ENCODE results near the gene CAPN7.

The CAPN7 gene

GRCh38 chr3:15255215-15255614 is 49.2 kb downstream of the CAPN7 start:
- DNase-seq, result no peak

GRCh38 chr3:15256861-15257341 is 50.9 kb downstream of the CAPN7 start:
- DNase-seq, result no peak

- DNase-seq, result no peak
These were observed 52.7 kb downstream of the CAPN7 start for GRCh38 chr3:15258720-15259119.

- no peak for DNase-seq
These were observed 54.5 kb downstream of the CAPN7 start for GRCh38 chr3:15260531-15260930.

GRCh38 chr3:15261274-15261673 is 55.2 kb downstream of the CAPN7 start:
- DNase-seq, result no peak

GRCh38 chr3:15262021-15262420 is 56.0 kb downstream of the CAPN7 start:
- DNase-seq, result no peak

- no peak for DNase-seq
These were observed 57.1 kb downstream of the CAPN7 start for GRCh38 chr3:15263120-15263519.

GRCh38 chr3:15263926-15264325 is 57.9 kb downstream of the CAPN7 start:
- DNase-seq, result no peak

GRCh38 chr3:15264486-15264885 is 58.4 kb downstream of the CAPN7 start:
- DNase-seq, result no peak

- DNase-seq, result no peak
These were observed 59.8 kb downstream of the CAPN7 start for GRCh38 chr3:15265655-15266509.

GRCh38 chr3:15266510-15267376 is 60.7 kb downstream of the CAPN7 start:
- no peak for DNase-seq

- DNase-seq, result no peak
These were observed 61.5 kb downstream of the CAPN7 start for GRCh38 chr3:15267502-15267901.

- peak; percentile 27 to 85 for DNase-seq
These were observed 62.1 kb downstream of the CAPN7 start for GRCh38 chr3:15268033-15268631.

GRCh38 chr3:15269091-15269989 is 63.3 kb downstream of the CAPN7 start:
- DNase-seq, result no peak

GRCh38 chr3:15271030-15271429 is 65.0 kb downstream of the CAPN7 start:
- DNase-seq, result no peak

- no peak for DNase-seq
These were observed 65.8 kb downstream of the CAPN7 start for GRCh38 chr3:15271785-15272381.

- DNase-seq, result no peak
These were observed 66.6 kb downstream of the CAPN7 start for GRCh38 chr3:15272426-15273196.

GRCh38 chr3:15273227-15273626 is 67.2 kb downstream of the CAPN7 start:
- no peak for DNase-seq

GRCh38 chr3:15276028-15276724 is 70.1 kb downstream of the CAPN7 start:
- DNase-seq, result no peak

GRCh38 chr3:15277861-15278500 is 71.9 kb downstream of the CAPN7 start:
- DNase-seq, result no peak

Data from NCI-H526 (cell line).